Measurements from ENCODE around the gene CFHR2.

CFHR2 gene

GRCh38 chr1:196970182-196970581 lies 26.6 kb downstream of the CFHR2 start (continued):
- no peak for TF ChIP-seq PATZ1 (CRISPR knock-in tag; IDR thresholded peaks at IDR 0.05; ENCODE audit: borderline replicate concordance)
- TF ChIP-seq OSR1 (CRISPR knock-in tag; IDR thresholded peaks at IDR 0.05), result no peak
- TF ChIP-seq PPARA (CRISPR knock-in tag; IDR thresholded peaks at IDR 0.05; ENCODE audit: borderline replicate concordance), result no peak
- TF ChIP-seq ESRRG (CRISPR knock-in tag; IDR thresholded peaks at IDR 0.05), result no peak

GRCh38 chr1:196976278-196976677 lies 32.7 kb downstream of the CFHR2 start:
- ATAC-seq, result no peak
- no peak for TF ChIP-seq OSR1 (CRISPR knock-in tag; IDR thresholded peaks at IDR 0.05)
- no peak for TF ChIP-seq ISL1 (CRISPR knock-in tag; IDR thresholded peaks at IDR 0.05)
- no peak for TF ChIP-seq ZFP3 (CRISPR knock-in tag; IDR thresholded peaks at IDR 0.05)
- no peak for TF ChIP-seq POU6F1 (CRISPR knock-in tag; IDR thresholded peaks at IDR 0.05; ENCODE audit: borderline replicate concordance, low read depth)
- TF ChIP-seq SNAI2 (CRISPR knock-in tag; IDR thresholded peaks at IDR 0.05), result no peak
- TF ChIP-seq BACH2 (CRISPR knock-in tag; IDR thresholded peaks at IDR 0.05; ENCODE audit: borderline replicate concordance), result no peak
- no peak for TF ChIP-seq ESRRG (CRISPR knock-in tag; IDR thresholded peaks at IDR 0.05)
- TF ChIP-seq TSHZ2 (CRISPR knock-in tag; IDR thresholded peaks at IDR 0.05), result no peak
- TF ChIP-seq CREB5 (CRISPR knock-in tag; IDR thresholded peaks at IDR 0.05; ENCODE audit: low read depth), result no peak
- no peak for TF ChIP-seq PATZ1 (CRISPR knock-in tag; IDR thresholded peaks at IDR 0.05; ENCODE audit: borderline replicate concordance)
- TF ChIP-seq ZNF8 (CRISPR knock-in tag; IDR thresholded peaks at IDR 0.05), result no peak

- no peak for ATAC-seq
- TF ChIP-seq PATZ1 (CRISPR knock-in tag; IDR thresholded peaks at IDR 0.05; ENCODE audit: borderline replicate concordance) (no peak), POU6F1 (CRISPR knock-in tag; IDR thresholded peaks at IDR 0.05; ENCODE audit: borderline replicate concordance, low read depth) (no peak), CSRNP3 (CRISPR knock-in tag; IDR thresholded peaks at IDR 0.05) (no peak), TOX (CRISPR knock-in tag; IDR thresholded peaks at IDR 0.05; ENCODE audit: borderline replicate concordance) (no peak), TSHZ2 (CRISPR knock-in tag; IDR thresholded peaks at IDR 0.05) (no peak), RARB (CRISPR knock-in tag; IDR thresholded peaks at IDR 0.05) (no peak), ISL1 (CRISPR knock-in tag; IDR thresholded peaks at IDR 0.05) (no peak)
Measured at GRCh38 chr1:196977278-196977677, 33.7 kb downstream of the CFHR2 start, which contains the start of gene CFHR5. CFHR5 (plus strand) TSS chr1:196977556; CDS start chr1:196977665, 109 bp downstream.

All from SK-N-SH treated with all-trans-retinoic acid at 6 μM for 48 hours (cell line).